ENCODE results near the gene ABCC9.

ABCC9 gene

DNA sequence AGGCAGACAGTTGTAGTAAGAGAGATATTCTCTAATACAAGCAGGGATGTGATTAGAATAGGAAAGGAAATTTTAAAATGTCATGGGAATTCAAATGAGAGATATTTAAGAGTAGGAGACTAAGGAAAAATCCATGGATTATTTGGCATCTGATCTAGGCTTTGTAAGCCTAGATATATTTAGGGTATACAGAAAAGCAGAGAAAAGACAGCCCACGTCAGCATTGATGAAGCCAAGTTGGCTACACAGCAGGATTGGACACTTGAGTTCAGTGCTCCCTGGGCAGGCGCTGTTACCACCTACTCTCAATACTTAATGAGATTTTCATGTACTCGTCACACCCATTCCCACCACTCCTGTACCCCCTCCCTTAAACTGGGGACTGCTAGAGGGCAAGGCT lies 165.1 kb downstream of the ABCC9 start:
- no peaks in the 10 kb centered on the region for H3F3A ChIP-seq (ENCODE audit: insufficient read depth)
- H3K36me3 ChIP-seq (ENCODE audit: low read length), result no peaks in the 10 kb centered on the region
- H2AFZ ChIP-seq (ENCODE audit: low read depth, low read length, severe bottlenecking), result no peak overlapping the region
- H4K20me1 ChIP-seq (ENCODE audit: low read depth, low read length), result no peaks in the 10 kb centered on the region
- no peak overlapping the region for H3K27ac ChIP-seq (ENCODE audit: low read depth, low read length)
- H3K9me3 ChIP-seq (ENCODE audit: insufficient read depth, low read length), result no peaks in the 10 kb centered on the region
- no peaks in the 10 kb centered on the region for H3K27me3 ChIP-seq (ENCODE audit: low read length)
- H3K9ac ChIP-seq (ENCODE audit: low read length), result no peak overlapping the region
- TF ChIP-seq EZH2phosphoT487 (conservative IDR thresholded peaks at IDR 0.05; ENCODE audit: low read length), result no peak
- TF ChIP-seq, protein P1, sequence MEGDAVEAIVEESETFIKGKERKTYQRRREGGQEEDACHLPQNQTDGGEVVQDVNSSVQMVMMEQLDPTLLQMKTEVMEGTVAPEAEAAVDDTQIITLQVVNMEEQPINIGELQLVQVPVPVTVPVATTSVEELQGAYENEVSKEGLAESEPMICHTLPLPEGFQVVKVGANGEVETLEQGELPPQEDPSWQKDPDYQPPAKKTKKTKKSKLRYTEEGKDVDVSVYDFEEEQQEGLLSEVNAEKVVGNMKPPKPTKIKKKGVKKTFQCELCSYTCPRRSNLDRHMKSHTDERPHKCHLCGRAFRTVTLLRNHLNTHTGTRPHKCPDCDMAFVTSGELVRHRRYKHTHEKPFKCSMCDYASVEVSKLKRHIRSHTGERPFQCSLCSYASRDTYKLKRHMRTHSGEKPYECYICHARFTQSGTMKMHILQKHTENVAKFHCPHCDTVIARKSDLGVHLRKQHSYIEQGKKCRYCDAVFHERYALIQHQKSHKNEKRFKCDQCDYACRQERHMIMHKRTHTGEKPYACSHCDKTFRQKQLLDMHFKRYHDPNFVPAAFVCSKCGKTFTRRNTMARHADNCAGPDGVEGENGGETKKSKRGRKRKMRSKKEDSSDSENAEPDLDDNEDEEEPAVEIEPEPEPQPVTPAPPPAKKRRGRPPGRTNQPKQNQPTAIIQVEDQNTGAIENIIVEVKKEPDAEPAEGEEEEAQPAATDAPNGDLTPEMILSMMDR (IDR thresholded peaks at IDR 0.05; ENCODE audit: insufficient read depth, low read length, poor library complexity, severe bottlenecking), result no peak
- H3K79me2 ChIP-seq (ENCODE audit: insufficient read depth, low read length), result no peaks in the 10 kb centered on the region
- no peak overlapping the region for H3K4me3 ChIP-seq (ENCODE audit: insufficient read depth, low read length, poor library complexity, severe bottlenecking)
- no peak overlapping the region for H3K4me2 ChIP-seq (ENCODE audit: low read depth, low read length, poor library complexity, severe bottlenecking)
- H3K9me2 ChIP-seq (replicated peaks; ENCODE audit: insufficient read depth, low read length), result no peaks in the 10 kb centered on the region

DNA sequence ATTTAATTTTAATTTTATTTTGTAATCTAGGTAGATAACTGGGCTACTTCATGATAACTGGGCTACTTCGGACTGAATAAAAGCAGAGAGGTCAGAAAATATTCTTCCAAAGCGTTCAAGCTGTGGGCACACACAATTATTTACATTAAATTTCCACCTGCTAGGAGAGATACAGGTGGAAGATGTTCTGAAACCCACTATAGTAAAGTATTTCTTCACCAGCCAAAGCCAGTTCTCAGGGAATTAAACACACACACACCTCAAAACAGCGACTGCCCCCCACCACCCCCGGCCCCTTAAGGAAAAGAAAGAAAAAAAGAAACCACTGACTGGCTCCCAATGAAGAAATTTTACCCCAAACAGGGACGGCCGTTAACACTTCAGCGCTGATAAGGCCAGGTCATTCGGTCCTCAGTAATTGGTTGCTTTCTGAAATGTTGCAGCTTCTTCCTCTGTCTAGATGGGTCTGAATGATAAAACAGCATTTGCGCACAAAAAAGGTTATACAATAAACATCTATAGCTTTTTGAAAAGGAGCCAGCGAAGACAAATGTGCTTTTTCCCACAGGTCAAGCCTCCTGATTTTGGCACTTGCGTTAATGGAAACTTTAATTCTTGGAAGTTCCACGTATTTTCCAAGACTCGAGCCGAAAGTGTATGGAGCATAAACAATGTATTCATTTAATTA lies 165.9 kb downstream of the ABCC9 start:
- Histone ChIP-seq H3K9ac (ENCODE audit: low read length) (no peak overlapping the region), H3K36me3 (ENCODE audit: low read length) (no peaks in the 10 kb centered on the region), H3K4me3 (ENCODE audit: insufficient read depth, low read length, poor library complexity, severe bottlenecking) (no peak overlapping the region), H3K4me2 (ENCODE audit: low read depth, low read length, poor library complexity, severe bottlenecking) (no peak overlapping the region), H2AFZ (ENCODE audit: low read depth, low read length, severe bottlenecking) (no peak overlapping the region), H3K27me3 (ENCODE audit: low read length) (no peaks in the 10 kb centered on the region), H3K79me2 (ENCODE audit: insufficient read depth, low read length) (no peaks in the 10 kb centered on the region), H4K20me1 (ENCODE audit: low read depth, low read length) (no peaks in the 10 kb centered on the region), H3F3A (ENCODE audit: insufficient read depth) (no peaks in the 10 kb centered on the region), H3K9me3 (ENCODE audit: insufficient read depth, low read length) (no peaks in the 10 kb centered on the region), H3K27ac (ENCODE audit: low read depth, low read length) (no peak overlapping the region), H3K9me2 (replicated peaks; ENCODE audit: insufficient read depth, low read length) (no peaks in the 10 kb centered on the region)
- TF ChIP-seq, protein P1 (IDR thresholded peaks at IDR 0.05; ENCODE audit: insufficient read depth, low read length, poor library complexity, severe bottlenecking), result no peak
- no peak for TF ChIP-seq EZH2phosphoT487 (conservative IDR thresholded peaks at IDR 0.05; ENCODE audit: low read length)

DNA sequence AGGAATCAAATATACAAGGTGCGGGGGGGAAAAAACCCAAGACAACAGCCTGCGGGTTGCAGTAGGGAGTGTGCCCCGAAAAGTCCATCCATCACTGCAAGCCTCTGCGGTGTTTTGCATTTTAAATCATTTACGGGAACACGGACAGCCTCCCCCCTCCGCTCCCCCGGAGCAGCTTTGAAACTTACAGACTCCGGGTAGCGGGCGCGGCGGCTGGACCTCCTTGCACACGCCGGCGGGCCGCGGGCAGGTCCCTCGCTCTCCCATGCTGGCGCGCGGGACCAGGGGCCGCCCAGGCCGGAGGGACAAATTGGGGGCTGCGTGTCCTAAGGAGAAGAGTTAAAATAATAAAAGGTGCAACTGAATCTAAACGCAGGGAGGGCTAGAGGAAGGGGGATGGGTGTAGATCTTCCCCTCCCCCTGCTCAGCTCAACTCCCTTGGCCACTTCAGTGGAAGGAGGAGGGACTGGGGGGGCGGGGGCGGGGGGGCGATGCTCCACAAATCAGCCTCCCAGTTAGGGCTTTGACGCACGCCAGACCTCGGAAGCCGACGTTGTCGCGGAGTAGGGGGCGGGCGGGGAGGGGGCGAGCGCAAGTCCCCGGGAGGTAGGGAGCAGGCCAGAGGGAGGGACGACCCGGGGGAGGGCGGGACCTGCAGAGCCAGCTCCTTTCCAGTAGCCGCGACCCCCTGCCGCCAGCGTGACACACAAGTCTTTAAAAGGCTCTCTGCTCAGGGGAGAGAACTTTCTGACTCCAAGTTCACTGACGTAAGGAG lies 166.7 kb downstream of the ABCC9 start, which contains the start of gene KCNJ8:
Gene KCNJ8, minus strand, starts transcription at position 349 of the 775 bp plus-strand sequence. CDS start 1,090 bp downstream, outside the sequence.
- TF ChIP-seq, protein P1 (IDR thresholded peaks at IDR 0.05; ENCODE audit: insufficient read depth, low read length, poor library complexity, severe bottlenecking), result no peak
- TF ChIP-seq EZH2phosphoT487 (conservative IDR thresholded peaks at IDR 0.05; ENCODE audit: low read length), result no peak

More for the DNA sequence above, 166.7 kb downstream of the ABCC9 start, which contains the start of gene KCNJ8:
- Histone ChIP-seq H3K79me2 (ENCODE audit: insufficient read depth, low read length) (no peaks in the 10 kb centered on the region), H4K20me1 (ENCODE audit: low read depth, low read length) (no peaks in the 10 kb centered on the region), H3K9ac (ENCODE audit: low read length) (no peak within 1 kb of the TSS), H3K9me2 (replicated peaks; ENCODE audit: insufficient read depth, low read length) (no peaks in the 10 kb centered on the region), H3K27ac (ENCODE audit: low read depth, low read length) (no peak within 1 kb of the TSS), H3F3A (ENCODE audit: insufficient read depth) (no peaks in the 10 kb centered on the region), H2AFZ (ENCODE audit: low read depth, low read length, severe bottlenecking) (no peak within 1 kb of the TSS), H3K36me3 (ENCODE audit: low read length) (no peaks in the 10 kb centered on the region), H3K9me3 (ENCODE audit: insufficient read depth, low read length) (no peaks in the 10 kb centered on the region), H3K27me3 (ENCODE audit: low read length) (no peaks in the 10 kb centered on the region), H3K4me2 (ENCODE audit: low read depth, low read length, poor library complexity, severe bottlenecking) (no peak within 1 kb of the TSS), H3K4me3 (ENCODE audit: insufficient read depth, low read length, poor library complexity, severe bottlenecking) (no peak within 1 kb of the TSS)

Data from SU-DHL-6 (cell line).